Stimulated activated CD4-positive, alpha-beta T cell treated with anti-CD3 and anti-CD28 coated beads, Interleukin-1b, Interleukin-23, amount 100 ng/mL, for 48 hours (primary cell): ENCODE results near the gene FKBP15.
"Not testable (repeated sequence)": the region's sequence is repeated elsewhere in the genome, so short reads cannot be mapped to it uniquely, and the experiment has no call there.

Experiments used
- DNase-seq: peaks from one replicate; pipeline ENCODE4 v3.0.0-alpha.2; 2020

The FKBP15 gene

DNA sequence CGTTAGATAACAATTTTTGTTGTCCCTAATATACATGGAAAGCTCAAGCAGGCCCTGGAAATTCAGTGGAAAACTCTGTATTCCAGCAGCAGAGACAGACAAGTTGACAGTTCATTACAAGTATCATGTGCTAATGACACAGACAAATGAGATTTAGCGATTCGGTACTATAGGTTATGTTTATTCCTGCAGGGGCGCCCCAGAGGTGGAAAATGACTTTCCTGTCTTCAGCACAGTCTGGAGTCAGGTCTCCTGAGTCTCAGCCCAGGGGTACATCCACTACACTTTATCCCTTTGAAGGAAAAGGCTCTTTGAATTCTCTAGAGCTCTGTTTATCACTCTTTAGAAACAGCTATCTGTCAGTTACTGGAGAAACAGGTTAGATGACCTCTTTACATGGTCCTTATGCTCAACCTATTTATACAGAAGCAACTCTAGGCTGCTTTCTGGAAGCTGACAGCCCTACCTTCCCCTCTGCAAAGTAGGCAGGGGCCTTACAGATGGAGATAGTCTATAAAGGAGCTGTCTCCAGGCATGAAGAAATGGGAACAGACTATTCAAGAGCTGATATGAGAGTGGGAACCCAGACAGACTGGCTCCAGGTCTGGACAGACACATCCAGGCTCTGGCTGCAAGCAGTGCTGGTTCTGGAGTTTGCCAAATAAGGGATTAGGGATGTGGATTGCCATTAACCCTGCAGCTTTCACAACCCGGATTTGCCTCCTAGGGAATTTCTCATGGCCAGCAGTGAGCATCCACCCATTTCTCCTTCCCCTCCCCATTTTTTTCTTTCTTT, 77.4 kb downstream of the FKBP15 start:
- no peak for DNase-seq

DNA sequence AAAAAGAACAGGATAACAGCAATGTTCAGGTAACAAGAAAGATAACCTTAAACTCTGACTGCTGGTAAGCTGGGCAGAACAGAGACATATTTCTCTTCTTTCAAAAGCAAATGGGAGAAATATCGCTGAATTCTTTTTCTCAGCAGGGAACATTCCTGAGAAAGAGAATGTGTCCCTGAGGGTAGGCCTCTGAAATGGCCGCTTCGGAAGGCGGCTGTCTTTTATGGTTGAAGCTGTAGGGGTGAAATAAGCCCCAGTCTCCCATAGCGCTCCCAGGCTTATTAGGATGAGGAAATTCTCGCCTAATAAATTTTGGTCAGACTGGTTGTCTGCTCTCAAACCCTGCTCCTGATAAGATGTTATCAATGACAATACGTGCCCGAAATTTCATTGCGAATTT, 80.2 kb downstream of the FKBP15 start:
- not testable (repeated sequence) for DNase-seq

DNA sequence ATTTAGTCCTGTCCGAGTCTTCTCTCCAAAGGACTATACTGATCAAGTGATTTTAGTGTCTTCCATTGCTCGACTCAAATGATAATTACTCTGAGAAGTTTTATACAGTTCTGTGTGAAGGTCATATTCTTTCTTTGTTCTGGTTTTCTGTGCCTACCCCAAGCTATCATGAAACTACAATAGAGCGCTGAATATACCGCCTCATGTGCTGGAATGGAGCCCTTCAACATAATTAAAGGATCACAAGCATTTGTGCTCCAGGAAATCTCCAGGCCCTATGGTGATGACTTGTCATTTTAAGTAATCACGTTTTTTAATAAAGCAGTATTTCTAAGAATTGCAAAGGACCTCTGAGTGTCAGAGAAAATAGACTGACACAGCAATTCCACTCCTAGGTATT, 81.1 kb downstream of the FKBP15 start:
- DNase-seq, result no peak

DNA sequence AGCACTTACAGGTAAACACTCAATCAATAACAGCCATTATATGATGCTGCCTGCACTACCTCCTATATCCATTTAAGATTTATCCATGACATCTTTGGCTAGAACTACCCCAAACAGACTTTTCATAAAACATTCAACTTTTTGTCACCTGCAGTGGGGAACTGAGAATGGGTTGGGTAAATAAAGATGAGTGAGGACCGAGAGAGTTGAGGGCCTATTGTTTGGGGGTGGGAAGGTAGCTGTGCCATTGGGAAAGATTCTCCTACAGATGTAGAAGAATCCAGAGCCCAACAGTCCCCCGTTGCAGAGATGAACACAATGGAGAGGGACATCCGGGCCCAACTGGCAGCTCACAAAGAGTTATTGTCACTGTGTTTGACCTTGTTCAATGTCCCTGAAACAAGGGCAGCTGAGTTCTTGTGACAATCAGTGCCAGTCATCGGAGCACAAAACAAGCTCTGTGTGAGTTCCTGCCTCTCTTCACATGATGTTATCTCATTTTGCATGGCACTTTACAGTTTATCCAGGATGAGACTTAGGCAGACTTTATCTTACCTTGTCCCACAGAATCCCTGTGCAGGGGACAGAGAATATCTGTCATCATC, 81.8 kb downstream of the FKBP15 start:
- DNase-seq, result no peak

DNA sequence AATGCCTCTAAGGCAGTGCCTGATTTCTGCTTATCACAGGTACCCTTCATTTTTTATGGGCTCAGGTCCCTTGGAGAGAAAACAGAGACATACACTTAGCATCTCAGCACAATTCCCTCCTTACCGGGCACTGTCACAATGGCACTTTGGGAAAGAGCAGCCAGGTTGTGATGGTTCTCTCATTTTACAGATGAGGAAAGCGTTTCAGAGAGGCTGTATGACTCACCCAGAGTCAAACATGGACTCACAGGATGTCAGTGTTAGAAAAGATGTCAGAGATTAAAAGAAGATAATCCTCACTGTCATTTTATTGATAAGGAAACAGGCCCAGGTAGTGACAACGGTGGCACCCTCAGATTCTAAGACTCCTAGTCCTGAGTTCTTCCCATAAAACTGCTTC, 82.3 kb downstream of the FKBP15 start:
- no peak for DNase-seq

DNA sequence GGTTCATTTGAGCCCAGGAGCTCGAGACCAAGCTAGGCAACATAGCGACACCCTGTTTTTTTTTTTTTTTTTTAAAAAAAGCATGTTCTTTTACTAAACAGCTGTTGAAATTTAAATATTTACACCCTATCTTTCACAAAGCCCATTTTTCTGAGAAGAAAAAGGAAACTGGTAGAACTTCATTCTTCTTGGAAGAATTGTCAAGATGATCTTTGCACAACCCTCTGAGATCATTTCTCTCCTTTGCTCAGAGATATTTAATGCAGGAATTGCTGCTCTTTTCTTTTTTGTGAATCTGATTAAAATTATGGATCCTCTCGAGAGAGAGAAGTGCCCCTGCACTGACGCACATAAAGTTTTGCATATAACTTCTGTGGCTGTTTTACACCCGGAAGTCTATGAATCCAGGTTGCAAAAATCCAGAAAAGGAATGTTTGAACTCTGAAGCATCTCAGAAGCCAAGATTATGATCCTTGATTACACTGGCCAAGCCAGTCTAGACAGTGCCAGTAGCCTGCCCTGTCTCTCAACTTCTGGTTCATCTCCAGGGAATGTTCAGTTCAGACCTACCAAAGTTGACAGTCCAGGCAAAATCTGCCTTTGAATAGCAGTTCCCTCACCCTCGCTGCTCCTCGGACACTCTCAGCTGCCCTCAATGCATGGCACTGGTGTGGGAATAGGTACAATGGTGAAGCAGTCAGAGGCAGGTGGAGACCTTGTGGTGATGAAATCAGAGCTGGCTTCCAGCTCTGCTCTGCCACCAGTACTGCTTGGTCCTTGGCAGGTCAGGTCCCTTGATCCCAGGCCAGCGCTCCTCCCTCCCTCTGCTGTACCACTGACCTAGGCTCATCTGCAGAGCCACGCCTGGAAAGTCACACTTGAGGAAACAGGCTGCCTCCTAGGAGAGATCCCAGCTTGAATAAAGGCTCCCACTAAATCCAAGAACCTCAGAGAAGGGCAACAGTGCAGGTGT, 83.6 kb downstream of the FKBP15 start:
- no peak for DNase-seq

DNA sequence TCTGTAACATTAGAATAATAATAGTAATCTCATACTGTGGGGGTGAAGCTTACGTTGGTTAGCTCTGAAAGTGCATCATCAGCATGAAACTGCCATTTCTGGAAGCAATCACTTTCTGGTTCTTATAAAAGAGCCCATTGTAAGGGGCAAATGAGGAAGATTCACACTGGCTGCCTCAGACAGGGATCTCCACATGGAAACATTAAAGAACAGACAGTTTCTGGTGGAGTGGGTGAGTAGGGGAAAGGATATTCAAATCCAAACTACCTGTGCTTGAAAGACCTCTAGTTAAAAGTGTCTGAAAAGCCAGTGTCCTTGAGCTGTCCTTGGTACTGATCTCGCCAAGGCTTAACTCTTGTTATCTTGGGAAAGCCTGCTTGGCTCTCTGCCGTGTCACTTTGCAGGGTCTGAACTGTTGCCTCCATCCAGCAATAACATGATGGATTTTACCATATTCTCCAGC, 89.4 kb downstream of the FKBP15 start:
- no peak for DNase-seq

DNA sequence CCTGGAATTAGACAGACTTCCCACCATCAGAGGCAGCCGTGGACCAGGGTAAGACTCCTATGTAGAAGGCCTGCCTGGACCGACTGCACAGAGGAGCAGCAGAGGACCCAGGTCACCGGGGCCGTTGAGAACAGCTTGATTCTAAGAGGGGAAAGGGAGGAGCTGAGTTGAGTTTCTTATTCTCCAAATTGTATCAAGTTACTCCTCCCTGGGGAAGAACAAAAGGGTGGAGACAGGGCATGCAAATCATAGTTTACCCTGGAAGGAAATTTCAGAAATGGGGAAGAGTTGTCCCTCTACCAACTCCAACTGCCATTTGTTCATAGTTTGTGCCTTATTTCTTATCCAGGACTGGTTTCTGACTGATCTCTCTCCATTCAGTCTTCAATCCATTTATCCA, 91.2 kb downstream of the FKBP15 start:
- DNase-seq, result no peak

DNA sequence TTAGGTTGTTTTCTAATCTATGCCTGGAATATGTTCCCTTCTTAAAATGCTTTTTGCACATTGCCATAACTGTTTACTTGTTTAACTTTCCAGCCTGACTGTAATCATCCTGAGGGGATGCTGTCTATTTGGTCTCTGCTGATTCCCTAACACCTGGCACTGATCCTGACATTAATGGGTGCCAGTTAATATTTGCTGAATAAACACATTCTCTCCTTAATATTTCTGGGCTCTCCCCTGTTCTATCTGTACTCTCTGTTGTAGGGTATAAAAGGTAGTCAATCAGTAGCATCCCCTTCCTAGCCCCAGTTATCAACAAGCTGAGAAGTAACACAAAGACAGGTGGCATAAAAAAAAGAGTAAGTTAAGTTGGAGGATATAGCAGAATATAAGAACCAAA, 91.6 kb downstream of the FKBP15 start:
- no peak for DNase-seq

DNA sequence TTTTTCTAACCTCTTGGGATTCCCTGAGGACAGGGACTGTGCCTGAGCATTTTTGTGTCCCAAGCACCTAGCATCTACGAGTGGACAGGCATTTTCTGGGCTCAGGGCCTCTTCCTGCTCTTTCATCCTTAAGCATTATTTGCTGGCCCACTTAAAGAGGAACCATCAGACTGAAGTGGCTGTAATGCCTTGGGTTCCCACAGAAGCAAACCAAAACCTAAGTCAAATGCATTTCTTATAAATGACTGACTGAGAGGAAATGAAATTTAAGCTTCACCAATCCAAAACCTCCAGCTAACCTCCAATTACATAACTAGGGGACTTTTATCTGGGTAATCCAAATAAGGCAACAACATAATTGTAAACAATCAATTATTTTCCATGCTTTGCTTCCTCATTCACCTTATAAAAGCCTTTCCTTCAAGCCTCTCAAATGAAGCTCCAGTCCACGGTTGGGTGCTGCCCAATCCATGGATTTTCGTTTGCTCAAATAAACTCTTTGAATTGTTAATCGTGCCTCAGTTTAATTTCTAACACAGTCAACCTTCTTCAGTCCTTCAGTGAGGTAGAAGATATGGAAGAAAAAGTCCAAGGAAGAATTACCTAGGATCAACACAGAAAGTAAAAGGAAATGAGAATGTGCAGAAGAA, 95.6 kb downstream of the FKBP15 start:
- DNase-seq, result no peak

DNA sequence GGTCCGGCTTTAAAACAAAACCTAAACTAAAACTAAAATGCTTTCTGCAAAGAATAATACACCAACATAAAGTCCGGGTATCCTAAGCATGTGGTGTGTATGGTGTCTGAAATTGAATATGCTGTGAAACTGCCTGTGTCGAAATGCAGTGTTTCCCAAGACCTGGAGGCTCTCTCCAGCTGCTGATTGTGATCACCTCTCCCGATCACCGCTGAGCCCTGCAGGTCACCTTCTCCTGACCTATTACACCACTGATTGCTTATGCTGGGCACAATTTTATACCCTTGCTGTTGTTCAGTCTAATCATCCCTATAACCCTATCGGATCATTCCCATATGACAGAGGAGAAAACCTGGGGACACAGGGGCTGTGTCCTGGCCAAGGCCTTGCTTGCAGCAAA, 102.2 kb downstream of the FKBP15 start:
- not testable (repeated sequence) for DNase-seq
